Fibroblast of villous mesenchyme (primary cell): ENCODE results near the gene COMP. TPM values are rescaled to one million over a fixed set of nuclear protein-coding genes. Genes with fewer than 3 reads are reported as not detected.

Source experiments
- DNase-seq: peaks from one replicate; pipeline ENCODE4 v3.0.0-alpha.2; 2010; ENCODE audit warnings: low read depth
- H3K4me3 ChIP-seq: 2 replicates; pipeline ENCODE4 v1.5.1; 2011; ENCODE audit warnings: low read depth, mild to moderate bottlenecking, low read length
- CTCF ChIP-seq: IDR thresholded peaks from 2 replicates; pipeline ENCODE4 v1.5.1; 2012; ENCODE audit warnings: low read depth, mild to moderate bottlenecking, low read length; ENCODE audit not compliant: insufficient read depth
- total RNA-seq: library from RNA; depleted of rRNA; stranded (reverse); fragments of >200 nt; gene quantifications from 2 replicates; pipeline ENCODE4 v1.2.3, GENCODE V29; 2012

COMP gene
- total RNA-seq, 1 donor = under 0.01 TPM

GRCh38 chr19:18769989-18770528 is 21.0 kb downstream of the COMP start:
- H3K4me3 ChIP-seq = no peak overlapping the region
- DNase-seq = no peak
- no peak for TF ChIP-seq CTCF

- no peak for DNase-seq
- H3K4me3 ChIP-seq = no peak overlapping the region
- TF ChIP-seq CTCF = no peak
Measured at GRCh38 chr19:18768997-18769891, 21.9 kb downstream of the COMP start.

GRCh38 chr19:18768046-18768771 is 22.9 kb downstream of the COMP start:
- DNase-seq = no peak
- H3K4me3 ChIP-seq = no peak overlapping the region
- TF ChIP-seq CTCF = peak; percentile 7

GRCh38 chr19:18765224-18765623 is 25.9 kb downstream of the COMP start:
- no peak for DNase-seq
- no peak for TF ChIP-seq CTCF
- H3K4me3 ChIP-seq = no peak overlapping the region

- DNase-seq = no peak
- no peak overlapping the region for H3K4me3 ChIP-seq
- TF ChIP-seq CTCF = no peak
Measured at GRCh38 chr19:18764591-18765051, 26.5 kb downstream of the COMP start.

GRCh38 chr19:18763674-18764590 is 27.2 kb downstream of the COMP start:
- peak; percentile 58 for DNase-seq
- H3K4me3 ChIP-seq = no peak overlapping the region
- no peak for TF ChIP-seq CTCF
